Measurements from ENCODE around the gene RAD21L1. TPM values are rescaled to one million over a fixed set of nuclear protein-coding genes. Genes with fewer than 3 reads are reported as not detected.

The RAD21L1 gene
- total RNA-seq, 1 donor from 2014 or later: not detected

DNA sequence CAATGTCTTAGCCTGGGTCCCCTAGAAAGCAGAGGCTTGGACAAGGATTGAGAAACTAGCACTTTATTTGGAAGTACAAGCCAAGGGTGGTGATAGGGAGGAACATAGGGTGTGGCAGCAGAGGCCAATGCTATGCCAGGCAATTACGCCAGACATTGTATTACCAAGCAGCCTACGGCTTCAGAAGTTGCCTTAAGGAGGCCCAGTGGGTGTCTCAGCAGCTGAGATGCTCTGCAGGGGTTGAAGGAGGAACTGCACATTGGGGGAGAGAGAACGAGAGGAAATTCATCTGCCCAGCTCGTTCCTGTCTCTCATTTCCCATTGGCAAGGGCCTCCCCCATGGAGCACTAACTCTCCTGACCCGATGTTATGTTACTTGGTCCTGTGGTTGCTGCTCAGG, 21.7 kb upstream of the RAD21L1 start:
- DNase-seq (ENCODE audit: low spot score): no peak
- Mint-ChIP-seq H3K4me3 (ENCODE audit: low read depth) (no peak overlapping the region), H3K27ac (no peak overlapping the region), H3K36me3 (ENCODE audit: low read depth) (no peaks in the 10 kb centered on the region), H3K27me3 (ENCODE audit: low read depth) (peaks cover 13% of the 10 kb centered on the region), H3K9me3 (no peaks in the 10 kb centered on the region), H3K4me1 (ENCODE audit: low read depth) (peaks cover 4% of the 10 kb centered on the region)
- intact Hi-C loops (cut with micrococcal nuclease): no loop called here

DNA sequence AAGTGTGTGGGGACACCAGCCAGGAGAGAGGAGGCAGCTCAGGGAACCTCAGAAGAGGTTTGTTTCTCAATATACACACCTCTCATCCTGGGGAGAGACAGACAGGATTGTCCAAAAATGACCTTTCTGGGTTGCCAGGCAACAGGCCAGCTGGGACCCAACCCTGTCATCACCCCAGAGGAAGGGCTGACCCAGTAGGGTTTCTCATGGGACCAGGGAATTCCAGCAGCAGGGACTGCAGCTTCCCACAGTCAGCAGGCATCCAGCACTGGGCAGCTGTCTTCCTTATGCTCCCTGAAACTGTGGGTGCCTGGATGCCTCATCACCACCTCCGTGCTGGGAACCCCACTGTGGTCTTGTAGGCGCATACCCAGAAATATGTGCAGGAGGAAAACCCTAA, 21.3 kb upstream of the RAD21L1 start:
- intact Hi-C loops (cut with micrococcal nuclease): no loop called here
- Mint-ChIP-seq H3K27me3 (ENCODE audit: low read depth) (peaks cover 17% of the 10 kb centered on the region), H3K9me3 (no peaks in the 10 kb centered on the region), H3K36me3 (ENCODE audit: low read depth) (no peaks in the 10 kb centered on the region), H3K4me3 (ENCODE audit: low read depth) (no peak overlapping the region), H3K4me1 (ENCODE audit: low read depth) (peaks cover 4% of the 10 kb centered on the region), H3K27ac (no peak overlapping the region)
- DNase-seq (ENCODE audit: low spot score): no peak

- Mint-ChIP-seq H3K27me3 (ENCODE audit: low read depth) (peaks cover 21% of the 10 kb centered on the region), H3K36me3 (ENCODE audit: low read depth) (no peaks in the 10 kb centered on the region), H3K9me3 (no peaks in the 10 kb centered on the region), H3K27ac (no peak overlapping the region), H3K4me3 (ENCODE audit: low read depth) (no peak overlapping the region), H3K4me1 (ENCODE audit: low read depth) (no peaks in the 10 kb centered on the region)
- DNase-seq (ENCODE audit: low spot score): no peak
- intact Hi-C loops (cut with micrococcal nuclease): no loop called here
Observed at GRCh38 chr20:1205802-1206201, 20.0 kb upstream of the RAD21L1 start.

DNA sequence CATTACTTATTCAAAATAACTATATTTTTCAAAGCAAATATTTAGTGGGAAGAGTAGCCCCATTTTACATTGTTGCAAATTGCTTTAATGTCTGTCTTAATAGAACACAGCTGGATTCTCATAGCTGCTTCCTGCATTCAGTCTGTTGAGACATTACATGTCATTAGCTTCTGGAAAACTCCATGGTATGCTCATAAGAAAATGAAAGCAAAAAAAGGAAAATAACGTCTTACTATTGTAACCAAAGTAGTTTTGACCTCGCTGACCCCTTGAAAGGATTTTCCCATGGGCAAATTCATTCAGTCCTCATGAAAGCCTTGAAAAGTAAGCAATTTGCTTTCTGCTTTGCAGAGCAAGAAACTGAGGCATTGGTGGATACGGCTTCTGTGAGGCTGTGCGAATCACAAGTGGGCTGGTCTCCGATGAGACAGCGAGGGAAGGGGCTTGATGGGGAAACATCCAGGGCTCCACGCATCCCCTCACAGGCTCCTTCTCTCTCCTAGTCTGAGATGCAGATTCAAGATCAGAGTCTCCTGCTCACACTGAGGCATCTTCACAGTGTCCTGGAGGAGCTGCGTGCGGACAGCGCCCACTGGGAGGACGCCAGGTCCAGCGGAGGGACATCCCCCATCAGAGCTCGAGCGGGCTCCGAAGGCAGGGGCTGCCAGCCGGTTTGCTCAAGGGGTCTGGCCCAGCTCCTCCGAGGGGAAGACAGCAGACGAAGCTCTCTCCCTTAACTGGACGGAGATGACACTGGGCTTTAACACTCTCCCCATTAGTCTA, 19.3 kb upstream of the RAD21L1 start:
- Mint-ChIP-seq H3K36me3 (ENCODE audit: low read depth) (no peaks in the 10 kb centered on the region), H3K27ac (no peak overlapping the region), H3K4me3 (ENCODE audit: low read depth) (no peak overlapping the region), H3K4me1 (ENCODE audit: low read depth) (no peaks in the 10 kb centered on the region), H3K27me3 (ENCODE audit: low read depth) (peaks cover 23% of the 10 kb centered on the region), H3K9me3 (no peaks in the 10 kb centered on the region)
- intact Hi-C loops (cut with micrococcal nuclease): no loop called here
- no peak for DNase-seq (ENCODE audit: low spot score)

DNA sequence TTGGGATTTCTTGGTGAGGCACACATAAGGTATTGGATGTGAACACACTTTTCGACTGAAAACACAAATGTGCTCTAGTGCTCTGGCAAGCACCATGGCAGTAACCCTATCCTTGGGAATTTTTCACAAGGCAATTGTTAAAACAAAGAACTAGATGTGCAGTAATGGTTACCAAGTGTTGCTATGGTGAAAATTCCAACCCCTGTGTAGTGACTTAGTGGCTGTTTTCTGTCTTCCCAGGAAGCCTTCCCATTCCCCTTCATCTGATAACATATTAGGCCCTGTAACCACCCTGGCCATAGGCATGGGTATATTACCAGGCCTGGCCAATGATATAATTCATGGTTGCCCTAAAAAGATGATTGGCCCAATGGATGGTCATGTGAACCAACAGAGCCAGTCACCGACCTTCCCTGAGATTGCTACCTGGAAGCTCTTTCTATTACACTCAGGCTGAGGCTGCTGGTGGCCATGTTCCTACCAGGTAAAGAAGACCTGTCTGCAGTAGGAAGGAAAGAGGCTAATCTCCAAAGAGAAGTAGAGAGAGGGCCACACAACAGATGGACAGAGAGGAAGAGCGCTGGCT, 18.5 kb upstream of the RAD21L1 start:
- peaks cover under 1% of the 10 kb centered on the region for H3K4me1 Mint-ChIP-seq (ENCODE audit: low read depth)
- no peak for DNase-seq (ENCODE audit: low spot score)
- H3K9me3 Mint-ChIP-seq: no peaks in the 10 kb centered on the region
- intact Hi-C loops (cut with micrococcal nuclease): no loop called here
- H3K27ac Mint-ChIP-seq: no peak overlapping the region
- peaks cover 23% of the 10 kb centered on the region for H3K27me3 Mint-ChIP-seq (ENCODE audit: low read depth)
- H3K36me3 Mint-ChIP-seq (ENCODE audit: low read depth): no peaks in the 10 kb centered on the region
- H3K4me3 Mint-ChIP-seq (ENCODE audit: low read depth): no peak overlapping the region

- H3K9me3 Mint-ChIP-seq: no peaks in the 10 kb centered on the region
- H3K27ac Mint-ChIP-seq: no peak overlapping the region
- intact Hi-C loops (cut with micrococcal nuclease): loop anchor here (10.0 kb wide), 2 partner anchors 235 to 255 kb away; partner anchors contain the start of gene NSFL1C
- H3K4me3 Mint-ChIP-seq (ENCODE audit: low read depth): no peak overlapping the region
- no peaks in the 10 kb centered on the region for H3K36me3 Mint-ChIP-seq (ENCODE audit: low read depth)
- peaks cover 15% of the 10 kb centered on the region for H3K4me1 Mint-ChIP-seq (ENCODE audit: low read depth)
- peaks cover 23% of the 10 kb centered on the region for H3K27me3 Mint-ChIP-seq (ENCODE audit: low read depth)
- no peak for DNase-seq (ENCODE audit: low spot score)
Observed at GRCh38 chr20:1209447-1210387, 16.1 kb upstream of the RAD21L1 start.

- Mint-ChIP-seq H3K27me3 (ENCODE audit: low read depth) (peaks cover 21% of the 10 kb centered on the region), H3K27ac (no peak overlapping the region), H3K4me3 (ENCODE audit: low read depth) (no peak overlapping the region), H3K36me3 (ENCODE audit: low read depth) (no peaks in the 10 kb centered on the region), H3K9me3 (no peaks in the 10 kb centered on the region), H3K4me1 (ENCODE audit: low read depth) (peaks cover 22% of the 10 kb centered on the region)
- intact Hi-C loops (cut with micrococcal nuclease): loop anchor here (10.0 kb wide), 2 partner anchors 236 to 254 kb away; partner anchors contain the start of gene NSFL1C
- DNase-seq (ENCODE audit: low spot score): no peak
Observed at GRCh38 chr20:1210501-1210900, 15.3 kb upstream of the RAD21L1 start.

DNA sequence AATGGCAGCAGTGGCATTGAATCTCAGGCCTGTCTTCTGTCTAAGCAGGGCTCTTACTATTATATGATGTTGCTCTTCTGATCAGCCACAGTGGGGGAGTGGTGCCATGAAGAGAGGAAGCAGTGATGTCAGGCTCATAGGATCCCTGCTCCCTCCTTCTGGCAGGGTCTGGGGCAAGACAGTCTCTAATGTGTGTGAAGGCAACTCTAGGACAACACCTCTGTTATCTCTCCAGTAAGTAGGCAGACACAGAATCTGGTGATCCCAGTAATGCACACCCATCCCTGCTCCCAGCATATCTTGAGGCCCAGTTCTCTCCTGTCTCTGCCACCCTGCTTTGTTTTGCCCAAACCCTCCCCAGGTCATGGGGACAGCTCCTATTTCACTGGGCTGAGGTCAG, 13.8 kb upstream of the RAD21L1 start:
- Mint-ChIP-seq H3K4me1 (ENCODE audit: low read depth) (peaks cover 32% of the 10 kb centered on the region), H3K36me3 (ENCODE audit: low read depth) (no peaks in the 10 kb centered on the region), H3K9me3 (no peaks in the 10 kb centered on the region), H3K4me3 (ENCODE audit: low read depth) (no peak overlapping the region), H3K27ac (no peak overlapping the region), H3K27me3 (ENCODE audit: low read depth) (peaks cover 21% of the 10 kb centered on the region)
- DNase-seq (ENCODE audit: low spot score): no peak
- intact Hi-C loops (cut with micrococcal nuclease): loop anchor here (2.0 to 10.0 kb wide), 3 partner anchors 103 to 253 kb away; partner anchors contain the start of gene NSFL1C

- intact Hi-C loops (cut with micrococcal nuclease): loop anchor here (2.0 to 10.0 kb wide), 3 partner anchors 104 to 252 kb away; partner anchors contain the start of gene NSFL1C
- Mint-ChIP-seq H3K36me3 (ENCODE audit: low read depth) (no peaks in the 10 kb centered on the region), H3K27me3 (ENCODE audit: low read depth) (peaks cover 18% of the 10 kb centered on the region), H3K4me1 (ENCODE audit: low read depth) (peaks cover 32% of the 10 kb centered on the region), H3K9me3 (no peaks in the 10 kb centered on the region), H3K4me3 (ENCODE audit: low read depth) (no peak overlapping the region), H3K27ac (no peak overlapping the region)
- peak; percentile 60 for DNase-seq (ENCODE audit: low spot score)
Observed at GRCh38 chr20:1212607-1213396, 13.0 kb upstream of the RAD21L1 start.

DNA sequence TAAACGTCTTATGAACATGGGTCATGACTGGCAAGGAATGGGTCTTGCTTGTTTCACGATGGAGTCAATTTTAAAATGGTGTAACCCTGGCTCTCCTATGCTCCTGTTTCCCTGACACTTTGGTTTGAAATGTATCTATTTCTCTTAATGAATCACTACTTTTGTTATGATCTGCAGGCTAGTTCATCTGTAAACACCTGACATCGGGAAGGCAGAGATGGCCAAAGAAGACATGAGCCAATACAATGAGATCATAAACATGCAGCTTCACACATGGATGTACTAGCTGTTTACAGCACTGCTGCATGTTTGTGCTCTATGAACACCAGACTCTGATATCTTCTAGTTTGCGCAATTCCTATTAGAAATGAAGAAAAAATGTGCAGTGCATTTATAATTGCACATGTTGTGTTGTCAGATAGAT, 11.0 kb upstream of the RAD21L1 start:
- no peak for DNase-seq (ENCODE audit: low spot score)
- intact Hi-C loops (cut with micrococcal nuclease): loop anchor here (10.0 kb wide), 2 partner anchors 240 to 250 kb away; partner anchors contain the start of gene NSFL1C
- H3K27me3 Mint-ChIP-seq (ENCODE audit: low read depth): peaks cover 17% of the 10 kb centered on the region
- H3K36me3 Mint-ChIP-seq (ENCODE audit: low read depth): no peaks in the 10 kb centered on the region
- peaks cover 32% of the 10 kb centered on the region for H3K4me1 Mint-ChIP-seq (ENCODE audit: low read depth)
- no peaks in the 10 kb centered on the region for H3K9me3 Mint-ChIP-seq
- no peak overlapping the region for H3K4me3 Mint-ChIP-seq (ENCODE audit: low read depth)
- peak overlapping the region; percentile 80 for H3K27ac Mint-ChIP-seq

- peaks cover 32% of the 10 kb centered on the region for H3K4me1 Mint-ChIP-seq (ENCODE audit: low read depth)
- peak overlapping the region; percentile 80 for H3K27ac Mint-ChIP-seq
- peaks cover 20% of the 10 kb centered on the region for H3K27me3 Mint-ChIP-seq (ENCODE audit: low read depth)
- no peak for DNase-seq (ENCODE audit: low spot score)
- intact Hi-C loops (cut with micrococcal nuclease): loop anchor here (10.0 kb wide), 2 partner anchors 241 to 249 kb away; partner anchors contain the start of gene NSFL1C
- H3K9me3 Mint-ChIP-seq: no peaks in the 10 kb centered on the region
- H3K36me3 Mint-ChIP-seq (ENCODE audit: low read depth): no peaks in the 10 kb centered on the region
- peak overlapping the region; percentile 45 for H3K4me3 Mint-ChIP-seq (ENCODE audit: low read depth)
Observed at GRCh38 chr20:1215386-1216170, 10.3 kb upstream of the RAD21L1 start.
